GM23338 (cell line): ENCODE measurements around the gene CTTNBP2. TPM values are rescaled to one million over a fixed set of nuclear protein-coding genes. Genes with fewer than 3 reads are reported as not detected.

ENCODE experiments used
- CTCF ChIP-seq, 2 experiments: fragments of 200-600 bp in 1 of 2; sonication (generic) in 1 of 2; conservative IDR thresholded peaks; 2 replicates each; pipeline versions ENCODE4 v1.5.1 to v1.6.1; 2016 to 2017; ENCODE audit warnings: antibody characterized with exemption in 2 of 2, low read depth in 2 of 2, mild to moderate bottlenecking in 2 of 2, moderate library complexity in 1 of 2
- EZH2 ChIP-seq: fragments of 200-600 bp; sonication (generic); IDR thresholded peaks from one replicate; pipeline ENCODE4 v1.8.0; 2017; ENCODE audit warnings: antibody characterized with exemption, mild to moderate bottlenecking, low read depth; ENCODE audit not compliant: unreplicated experiment
- EZH2phosphoT487 ChIP-seq: fragments of 200-600 bp; sonication (generic); IDR thresholded peaks from one replicate; pipeline ENCODE4 v1.8.1; 2018; ENCODE audit warnings: antibody characterized with exemption; ENCODE audit not compliant: unreplicated experiment
- ZNF462 ChIP-seq: fragments of 250-450 bp; sonication (Bioruptor Pico); IDR thresholded peaks from 2 replicates; pipeline ENCODE4 v1.5.0; 2020; ENCODE audit warnings: mild to moderate bottlenecking, moderate library complexity
- polyA plus RNA-seq: library from polyadenylated mRNA; unstranded; fragments of >200 nt; fragmentation: Nextera tagmentation; extraction: Ambion mirVana; gene quantifications from 2 replicates; pipeline ENCODE4 v1.2.1, GENCODE V29; 2016
- total RNA-seq: library from RNA; depleted of rRNA; stranded (reverse); fragments of >200 nt; shearing (Covaris generic); gene quantifications from 2 replicates; pipeline ENCODE4 v1.2.3, GENCODE V29; 2014
- TF ChIP-seq, protein P1 (sequence below): IDR thresholded peaks from one replicate; pipeline ENCODE4 v1.6.1; 2018; ENCODE audit warnings: antibody characterized with exemption; ENCODE audit not compliant: unreplicated experiment
- TF ChIP-seq, protein P2 (sequence below): IDR thresholded peaks from 2 replicates; pipeline ENCODE4 v1.6.1; 2016; ENCODE audit warnings: antibody characterized with exemption

Gene CTTNBP2
- total and polyA plus RNA-seq, 2 experiments from 2014 or later, result 26.8 to 30.7 TPM

GRCh38 chr7:117830422-117830954, 42.8 kb downstream of the CTTNBP2 start (continued):
- no peak for TF ChIP-seq ZNF462
- TF ChIP-seq, protein P1, sequence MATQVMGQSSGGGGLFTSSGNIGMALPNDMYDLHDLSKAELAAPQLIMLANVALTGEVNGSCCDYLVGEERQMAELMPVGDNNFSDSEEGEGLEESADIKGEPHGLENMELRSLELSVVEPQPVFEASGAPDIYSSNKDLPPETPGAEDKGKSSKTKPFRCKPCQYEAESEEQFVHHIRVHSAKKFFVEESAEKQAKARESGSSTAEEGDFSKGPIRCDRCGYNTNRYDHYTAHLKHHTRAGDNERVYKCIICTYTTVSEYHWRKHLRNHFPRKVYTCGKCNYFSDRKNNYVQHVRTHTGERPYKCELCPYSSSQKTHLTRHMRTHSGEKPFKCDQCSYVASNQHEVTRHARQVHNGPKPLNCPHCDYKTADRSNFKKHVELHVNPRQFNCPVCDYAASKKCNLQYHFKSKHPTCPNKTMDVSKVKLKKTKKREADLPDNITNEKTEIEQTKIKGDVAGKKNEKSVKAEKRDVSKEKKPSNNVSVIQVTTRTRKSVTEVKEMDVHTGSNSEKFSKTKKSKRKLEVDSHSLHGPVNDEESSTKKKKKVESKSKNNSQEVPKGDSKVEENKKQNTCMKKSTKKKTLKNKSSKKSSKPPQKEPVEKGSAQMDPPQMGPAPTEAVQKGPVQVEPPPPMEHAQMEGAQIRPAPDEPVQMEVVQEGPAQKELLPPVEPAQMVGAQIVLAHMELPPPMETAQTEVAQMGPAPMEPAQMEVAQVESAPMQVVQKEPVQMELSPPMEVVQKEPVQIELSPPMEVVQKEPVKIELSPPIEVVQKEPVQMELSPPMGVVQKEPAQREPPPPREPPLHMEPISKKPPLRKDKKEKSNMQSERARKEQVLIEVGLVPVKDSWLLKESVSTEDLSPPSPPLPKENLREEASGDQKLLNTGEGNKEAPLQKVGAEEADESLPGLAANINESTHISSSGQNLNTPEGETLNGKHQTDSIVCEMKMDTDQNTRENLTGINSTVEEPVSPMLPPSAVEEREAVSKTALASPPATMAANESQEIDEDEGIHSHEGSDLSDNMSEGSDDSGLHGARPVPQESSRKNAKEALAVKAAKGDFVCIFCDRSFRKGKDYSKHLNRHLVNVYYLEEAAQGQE, result no peak
- no peak for TF ChIP-seq EZH2phosphoT487
- TF ChIP-seq EZH2, result no peak
- TF ChIP-seq CTCF (conservative IDR thresholded peaks at IDR 0.05; ENCODE audit: low read depth in 2 of 2), result no peak
- TF ChIP-seq, protein P2, sequence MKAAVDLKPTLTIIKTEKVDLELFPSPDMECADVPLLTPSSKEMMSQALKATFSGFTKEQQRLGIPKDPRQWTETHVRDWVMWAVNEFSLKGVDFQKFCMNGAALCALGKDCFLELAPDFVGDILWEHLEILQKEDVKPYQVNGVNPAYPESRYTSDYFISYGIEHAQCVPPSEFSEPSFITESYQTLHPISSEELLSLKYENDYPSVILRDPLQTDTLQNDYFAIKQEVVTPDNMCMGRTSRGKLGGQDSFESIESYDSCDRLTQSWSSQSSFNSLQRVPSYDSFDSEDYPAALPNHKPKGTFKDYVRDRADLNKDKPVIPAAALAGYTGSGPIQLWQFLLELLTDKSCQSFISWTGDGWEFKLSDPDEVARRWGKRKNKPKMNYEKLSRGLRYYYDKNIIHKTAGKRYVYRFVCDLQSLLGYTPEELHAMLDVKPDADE, result no peak
